HG03575 (cell line): ENCODE results near the gene TEKTIP1.

Experiments
- ATAC-seq: cut with Tn5 transposase; IDR thresholded peaks from one replicate; pipeline ENCODE4 v1.9.1; 2021; ENCODE audit not compliant: unreplicated experiment, insufficient number of reproducible peaks, low FRiP score; ENCODE audit errors: extremely low read depth

TEKTIP1 gene

DNA sequence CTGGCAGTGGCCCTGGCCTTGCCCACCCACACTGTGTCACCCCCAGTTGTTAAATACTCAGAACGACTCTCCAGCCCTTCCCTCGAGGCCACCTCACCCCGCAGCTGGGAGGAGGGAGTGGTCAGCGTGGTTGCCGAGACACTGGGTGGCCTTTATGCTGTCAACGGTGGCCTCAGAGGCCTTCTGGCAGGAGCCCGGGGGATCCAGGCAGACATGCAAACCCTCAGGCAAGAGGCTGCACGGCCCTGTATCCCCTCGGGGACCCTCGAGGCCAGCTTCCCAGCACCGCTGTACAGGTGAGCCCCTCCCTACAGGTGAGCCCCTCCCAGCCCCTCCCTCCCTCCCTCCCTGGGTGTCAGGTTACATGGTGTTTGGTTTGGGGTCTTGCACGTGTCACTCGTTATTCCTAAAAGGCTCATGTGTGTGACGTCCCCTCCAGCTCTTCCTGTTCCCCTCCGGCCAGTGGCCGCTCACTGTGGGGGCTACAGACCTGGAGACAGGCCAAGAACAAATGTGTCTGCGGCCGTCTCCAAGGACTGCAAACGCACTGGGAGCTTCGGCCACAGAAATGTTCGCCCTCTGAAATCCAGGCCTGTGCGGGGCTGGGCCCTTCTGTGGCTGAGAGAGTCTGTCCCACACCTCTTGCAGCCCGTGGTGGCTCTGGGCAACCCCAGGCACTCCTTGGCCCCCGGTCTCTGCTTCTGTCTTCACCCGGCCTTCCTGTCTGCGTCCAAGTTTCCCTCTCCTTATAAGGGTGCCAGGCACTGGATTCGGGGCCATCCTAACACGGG lies at the start of gene TEKTIP1:
TSS of gene TEKTIP1 (plus strand) at position 210 of the 791 bp plus-strand sequence. CDS start at position 214, 4 bp downstream.
- ATAC-seq, result no peak

DNA sequence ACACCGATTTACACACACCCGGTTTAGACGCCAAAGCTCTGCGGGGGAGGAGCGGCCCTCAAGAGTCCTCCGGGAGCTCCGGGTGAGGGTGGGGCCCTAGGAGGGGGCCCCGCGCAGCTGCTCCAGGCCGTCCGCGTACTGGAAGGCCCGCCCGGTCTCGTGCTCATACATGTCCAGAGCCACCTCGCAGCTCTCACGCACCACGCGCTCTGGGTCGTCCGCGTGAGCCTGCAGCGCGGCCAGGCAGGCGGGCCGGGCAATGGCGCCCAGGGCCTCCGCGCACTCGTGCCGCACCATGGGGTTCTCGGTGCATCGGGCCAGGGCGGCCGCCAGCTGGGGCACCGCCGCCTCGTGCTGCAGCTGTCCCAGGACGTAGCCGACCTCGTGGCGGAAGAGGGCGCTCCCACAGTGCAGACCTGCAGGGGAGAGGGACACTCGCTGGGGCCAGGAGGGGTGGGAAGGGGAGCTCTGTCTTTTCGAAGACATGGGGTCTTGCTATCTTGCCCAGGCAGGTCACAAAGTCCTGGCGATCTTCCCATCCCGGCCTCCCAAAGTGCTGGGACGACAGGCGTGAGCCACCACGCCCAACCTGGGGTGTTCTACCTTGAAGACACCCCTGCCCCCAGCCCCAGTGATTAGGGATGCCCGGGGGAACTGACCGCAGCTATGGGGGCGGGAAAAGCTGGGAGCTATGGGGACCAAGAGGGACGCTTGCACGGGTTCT lies 47.4 kb upstream of the TEKTIP1 start:
- ATAC-seq, result no peak

DNA sequence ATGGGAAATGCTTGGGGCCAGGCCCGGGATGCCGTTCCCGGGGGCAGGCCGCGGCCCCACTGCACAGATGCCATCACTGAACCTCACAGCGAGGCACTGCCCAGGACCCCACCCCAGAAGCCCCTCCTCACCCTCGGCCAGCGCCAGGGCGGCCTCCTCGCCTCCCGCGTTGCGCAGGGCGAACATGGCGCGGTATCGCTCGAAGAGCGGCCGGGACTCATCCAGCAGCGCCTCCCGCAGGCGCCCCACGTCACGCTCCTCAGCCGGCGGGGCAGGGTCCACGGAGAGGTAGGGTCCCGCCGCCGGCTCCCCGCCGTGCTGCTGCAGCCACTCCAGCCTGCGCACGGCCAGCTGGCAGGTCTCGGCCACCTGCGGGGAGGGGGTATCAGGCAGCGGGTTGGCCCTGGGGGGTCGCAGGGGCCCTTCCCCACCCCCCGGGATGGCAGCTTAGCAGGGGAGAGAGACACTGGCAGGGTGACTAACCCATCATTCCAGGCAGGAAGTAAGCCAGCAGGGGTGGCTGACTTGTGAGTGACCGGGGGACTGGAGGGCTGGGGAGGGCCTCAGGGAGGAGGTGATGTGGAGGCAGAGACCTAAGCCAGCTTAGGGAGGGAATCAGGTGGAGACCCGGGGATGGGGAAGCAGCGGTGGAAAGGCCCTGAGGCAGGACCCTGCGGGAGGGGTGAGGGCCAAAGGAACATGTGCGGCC lies 46.7 kb upstream of the TEKTIP1 start:
- no peak for ATAC-seq

DNA sequence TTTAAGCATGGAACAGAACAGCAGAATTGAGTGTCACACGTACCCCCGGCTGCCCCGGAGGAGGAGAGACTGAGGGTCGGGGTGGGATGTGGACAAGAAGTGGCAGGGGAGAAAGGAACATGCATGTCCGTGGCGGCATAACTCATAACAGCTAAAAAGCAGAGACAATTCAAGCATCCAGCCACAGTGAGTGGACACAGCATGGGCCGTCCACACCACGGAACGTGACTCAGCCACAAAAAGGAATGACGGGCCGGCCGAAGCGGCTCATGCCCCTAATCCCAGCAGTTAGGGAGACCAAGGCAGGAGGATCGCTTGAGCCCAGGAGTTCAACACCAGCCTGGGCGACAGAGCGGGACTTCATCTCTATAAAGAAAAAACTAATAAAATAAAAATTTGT lies 46.1 kb upstream of the TEKTIP1 start:
- ATAC-seq, result no peak

DNA sequence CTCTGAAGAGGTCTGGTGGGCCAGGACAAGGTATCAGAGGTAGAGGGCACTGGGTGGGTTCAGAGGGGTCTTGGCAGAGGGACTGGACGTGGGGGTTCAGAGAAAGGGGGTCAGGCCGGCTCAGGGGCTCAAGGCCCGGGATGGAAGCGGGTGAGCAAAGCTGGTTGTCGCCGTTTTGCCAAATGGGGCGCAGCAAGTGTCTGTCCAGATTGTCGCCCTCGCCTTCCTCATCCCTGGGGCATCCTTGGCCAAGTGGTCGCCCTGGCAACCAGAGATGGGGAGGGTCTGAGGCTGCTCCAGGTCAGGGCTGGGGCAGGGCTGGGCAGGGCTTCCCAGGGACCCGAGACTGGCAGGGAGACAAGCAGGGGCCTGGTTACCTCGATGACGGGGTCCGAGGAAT lies 45.3 kb upstream of the TEKTIP1 start:
- ATAC-seq, result no peak

DNA sequence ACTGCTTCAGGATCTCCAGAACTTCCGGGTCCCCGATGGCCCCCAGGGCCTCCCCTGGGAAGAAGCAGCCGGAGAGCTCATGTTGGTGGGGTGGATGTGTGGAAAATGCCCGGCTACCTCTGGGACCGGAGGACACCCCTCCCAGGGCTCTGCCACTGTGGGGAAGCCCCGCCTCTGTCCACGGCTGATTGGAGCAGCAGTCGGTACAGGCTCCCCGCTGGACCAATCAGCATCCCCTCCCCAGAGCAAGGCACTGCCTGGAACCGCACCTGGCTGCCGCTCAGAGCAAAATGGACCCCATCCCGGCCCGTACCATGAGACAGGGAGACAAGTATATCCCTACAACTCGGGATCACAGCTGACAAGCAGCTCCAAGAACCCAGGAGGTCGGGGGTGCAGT lies 44.9 kb upstream of the TEKTIP1 start:
- no peak for ATAC-seq

DNA sequence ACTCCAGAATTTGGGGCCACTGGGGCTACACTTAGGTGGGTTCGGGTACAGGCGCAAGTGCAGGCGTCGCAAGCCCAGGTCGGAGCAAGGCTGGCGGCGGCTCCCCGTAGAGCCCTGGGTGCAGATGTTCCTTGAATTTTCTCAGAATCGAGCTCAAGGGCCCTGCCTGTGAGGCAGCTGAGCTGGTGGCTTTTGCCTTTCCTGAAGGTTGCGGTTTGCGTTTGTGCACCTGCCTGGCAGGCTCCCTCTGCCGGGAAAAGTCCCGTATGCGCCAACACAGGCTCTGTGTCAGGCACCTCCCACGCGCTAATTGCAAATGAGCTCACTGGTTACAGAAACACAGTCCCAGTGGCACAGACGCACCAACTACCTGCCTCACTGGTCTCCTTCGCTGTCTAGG lies 44.4 kb upstream of the TEKTIP1 start:
- no peak for ATAC-seq

DNA sequence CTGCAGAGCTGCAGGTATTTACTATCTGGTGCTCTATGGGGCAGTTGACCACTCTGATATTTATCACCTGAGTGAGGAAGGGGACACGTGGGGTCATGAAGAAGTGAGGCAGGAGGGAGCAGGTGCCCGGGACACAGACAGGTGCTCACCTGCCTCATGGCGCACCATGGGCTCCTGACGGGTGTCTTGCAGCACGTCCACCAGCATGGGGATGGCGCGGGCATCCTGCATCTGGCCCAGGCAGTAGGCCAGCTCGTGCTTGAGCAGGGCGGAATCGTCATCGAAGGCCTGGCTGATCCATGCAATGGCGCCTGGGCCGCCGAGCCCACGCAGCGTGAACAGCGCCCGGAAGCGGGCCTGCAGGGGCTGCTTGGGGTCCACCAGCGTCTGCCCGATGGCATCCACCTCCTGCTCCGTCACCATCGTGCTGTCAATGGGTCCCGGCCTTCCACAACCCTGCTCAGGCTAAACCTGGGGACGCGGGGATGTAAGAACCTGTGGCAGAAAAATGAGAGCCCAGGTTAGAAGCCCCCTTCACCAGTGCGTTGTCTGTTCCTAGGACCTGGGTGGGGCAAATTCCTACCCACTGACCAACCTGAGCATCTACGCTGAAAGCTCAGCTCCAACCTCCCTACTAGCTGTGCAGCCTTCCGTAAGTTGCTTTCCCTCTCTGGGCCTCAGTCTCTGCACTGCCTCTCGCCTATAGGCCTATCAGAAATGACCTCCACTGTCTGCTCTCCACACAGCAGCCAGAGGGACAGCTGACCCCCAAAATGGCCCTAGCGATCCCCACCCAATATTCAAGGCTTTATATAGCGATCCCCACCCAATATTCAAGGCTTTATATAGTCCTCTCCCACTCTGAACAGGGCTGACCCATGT lies 42.3 kb upstream of the TEKTIP1 start:
- no peak for ATAC-seq

DNA sequence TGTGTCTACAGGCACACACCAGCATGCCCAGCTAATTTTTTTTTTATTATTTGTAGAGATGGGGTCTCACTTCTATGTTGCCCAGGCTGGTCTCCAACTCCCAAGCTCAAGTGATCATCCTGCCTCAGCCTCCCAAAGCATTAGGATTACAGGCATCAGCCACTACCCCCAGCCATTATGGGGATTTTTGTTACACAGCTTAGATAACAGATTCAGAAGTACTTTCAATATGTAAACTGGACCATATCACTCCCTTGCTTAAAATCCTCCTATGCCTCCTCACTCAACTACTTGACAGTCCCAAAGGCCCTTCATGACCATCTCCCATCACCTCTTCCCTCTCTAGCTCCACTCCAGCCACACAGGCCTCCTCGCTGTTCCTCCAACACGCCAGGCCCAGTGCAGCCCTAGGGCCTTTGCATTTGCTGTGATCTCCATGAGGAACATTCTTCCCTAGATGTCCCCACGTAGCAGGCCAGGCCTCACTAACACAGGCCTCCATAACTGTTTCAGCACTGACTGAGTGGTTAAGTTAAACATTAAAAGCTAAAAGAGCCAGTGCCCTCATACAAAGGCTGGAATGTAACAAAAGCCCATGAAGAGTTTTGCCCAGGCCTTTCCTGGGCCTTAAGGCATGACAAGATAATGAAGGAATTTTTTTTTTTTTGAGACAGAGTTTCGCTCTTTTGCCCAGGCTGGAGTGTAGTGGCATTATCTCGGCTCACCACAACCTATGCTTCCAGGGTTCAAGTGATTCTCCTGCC lies 41.0 kb upstream of the TEKTIP1 start:
- ATAC-seq, result no peak

DNA sequence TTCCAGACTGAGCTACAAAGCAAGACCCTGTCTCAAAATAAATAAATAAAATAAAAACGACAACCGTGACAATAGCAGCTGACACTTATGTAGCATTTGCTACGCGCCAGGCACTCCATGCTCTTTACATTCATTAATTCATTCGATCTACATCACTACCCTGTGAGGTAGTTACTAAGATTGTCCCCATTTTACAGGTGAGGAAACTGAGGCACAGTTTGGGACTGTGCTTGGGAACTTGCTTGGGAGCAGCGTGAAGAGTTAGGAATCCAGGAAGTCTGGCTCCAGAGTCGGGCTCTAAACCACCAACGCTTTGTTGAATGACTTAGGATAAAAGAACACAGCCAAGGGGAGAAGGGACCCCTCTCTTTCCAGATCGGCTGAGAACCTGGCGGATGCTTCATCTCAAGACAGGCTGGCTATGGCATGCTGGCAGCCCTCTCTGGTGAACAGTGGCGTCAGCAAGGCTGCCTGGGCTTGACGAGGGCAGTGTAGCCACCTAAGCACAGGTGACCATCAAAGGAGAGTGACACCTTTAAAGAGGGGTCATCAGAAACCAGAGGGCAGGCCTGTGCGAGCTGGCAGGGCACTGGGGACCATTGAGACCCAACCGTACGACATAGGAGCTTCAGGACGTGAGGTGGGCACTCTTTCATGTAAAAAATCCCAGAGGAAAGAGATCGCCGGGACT lies 39.1 kb upstream of the TEKTIP1 start:
- no peak for ATAC-seq

DNA sequence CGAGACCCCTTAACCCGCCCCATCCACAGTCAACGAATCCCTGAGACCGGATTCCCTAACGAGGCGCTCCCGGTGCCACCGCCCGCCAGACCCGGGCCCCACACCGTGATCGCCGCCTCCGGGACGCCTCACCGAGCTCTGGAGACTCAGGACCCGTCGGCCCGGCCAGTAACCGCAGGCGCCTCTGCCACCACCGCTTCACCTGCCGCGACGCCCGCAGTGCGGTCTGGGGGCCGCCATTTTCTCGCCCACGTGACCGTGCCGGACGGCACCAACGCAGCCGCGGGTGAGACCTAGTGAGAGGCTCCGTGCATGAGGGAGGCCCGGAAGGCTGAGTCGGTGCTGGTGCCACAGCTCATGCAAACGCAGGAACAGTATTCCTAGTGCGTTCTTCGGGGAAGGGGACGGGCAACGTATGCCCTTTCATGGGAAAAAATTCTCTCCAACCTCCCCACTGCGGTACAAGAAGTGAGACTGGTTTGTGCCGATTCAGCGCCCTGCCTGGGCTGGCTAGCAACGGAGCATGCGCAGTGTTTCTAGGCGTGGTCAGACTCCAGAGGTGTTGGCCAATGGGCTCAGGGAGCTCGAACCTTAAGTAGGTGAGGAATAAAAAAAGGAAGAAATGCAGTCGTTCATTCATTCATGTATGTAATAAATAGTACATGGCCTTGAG lies 38.4 kb upstream of the TEKTIP1 start, which contains the start of gene DOHH:
TSS of gene DOHH (minus strand) at position 246 of the 673 bp plus-strand sequence. CDS start 3,860 bp downstream, outside the sequence.
- ATAC-seq, result peak; percentile 64

DNA sequence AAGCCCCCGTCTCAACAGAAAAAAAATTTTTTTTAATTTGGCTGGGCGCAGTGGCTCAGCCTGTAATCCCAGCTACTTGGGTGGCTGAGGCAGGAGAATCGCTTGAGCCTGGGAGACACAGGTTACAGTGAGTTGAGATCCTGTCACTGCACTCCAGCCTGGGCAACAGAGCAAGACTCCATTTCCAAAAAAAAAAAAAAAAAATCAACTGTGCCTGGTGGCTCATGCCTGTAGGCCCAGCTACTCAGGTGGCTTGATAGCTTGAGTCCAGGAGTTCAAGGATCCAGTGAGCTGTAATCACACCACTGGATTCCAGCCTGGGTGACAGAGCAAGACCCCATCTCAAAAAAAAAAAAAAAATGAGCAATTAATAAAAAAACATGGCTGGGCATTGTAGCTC lies 37.2 kb upstream of the TEKTIP1 start:
- no peak for ATAC-seq

DNA sequence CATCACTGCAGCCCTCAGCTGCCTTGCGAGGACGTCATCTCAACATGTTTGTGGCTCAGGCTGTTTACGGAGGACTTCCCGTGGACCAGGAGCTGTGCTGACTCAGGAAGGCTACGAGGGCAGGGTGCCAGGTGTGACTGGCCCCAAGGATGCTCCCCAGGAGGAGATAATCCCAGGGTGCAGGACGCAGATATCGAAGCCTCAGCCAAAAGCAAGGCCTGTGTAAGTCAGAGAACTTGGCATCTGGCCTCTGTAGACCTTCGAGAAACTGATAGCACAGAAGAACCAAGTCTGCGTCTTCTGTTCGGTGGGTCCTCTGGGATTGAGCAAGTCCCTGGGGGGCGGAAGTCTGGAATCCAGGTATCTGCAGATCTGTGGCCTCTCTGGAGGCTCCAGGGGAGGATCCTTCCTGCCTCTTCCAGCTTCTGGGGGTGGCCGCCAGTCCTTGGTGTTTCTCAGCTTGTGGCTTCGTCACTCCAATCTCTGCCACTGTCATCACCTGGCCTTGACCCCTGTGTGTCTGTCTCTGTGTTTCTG lies 35.9 kb upstream of the TEKTIP1 start:
- no peak for ATAC-seq

DNA sequence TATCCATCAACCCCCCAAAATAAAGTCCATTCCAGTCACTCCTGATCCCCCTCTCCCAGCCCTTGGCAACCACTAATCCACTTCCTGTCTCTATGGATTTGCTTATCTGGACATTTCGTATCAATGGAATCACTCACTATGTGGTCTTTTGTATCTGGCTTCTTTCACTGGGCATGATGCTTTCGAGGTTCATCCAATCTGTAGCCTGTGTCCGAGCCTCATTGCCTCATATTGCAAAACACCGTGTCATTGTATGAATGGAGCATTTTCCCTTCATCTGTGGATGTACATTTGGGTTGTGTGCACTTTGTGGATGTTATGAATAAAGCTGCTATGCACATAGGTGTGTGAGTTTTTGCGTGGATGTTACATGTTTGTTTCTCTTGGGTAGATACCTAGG lies 34.2 kb upstream of the TEKTIP1 start:
- no peak for ATAC-seq

DNA sequence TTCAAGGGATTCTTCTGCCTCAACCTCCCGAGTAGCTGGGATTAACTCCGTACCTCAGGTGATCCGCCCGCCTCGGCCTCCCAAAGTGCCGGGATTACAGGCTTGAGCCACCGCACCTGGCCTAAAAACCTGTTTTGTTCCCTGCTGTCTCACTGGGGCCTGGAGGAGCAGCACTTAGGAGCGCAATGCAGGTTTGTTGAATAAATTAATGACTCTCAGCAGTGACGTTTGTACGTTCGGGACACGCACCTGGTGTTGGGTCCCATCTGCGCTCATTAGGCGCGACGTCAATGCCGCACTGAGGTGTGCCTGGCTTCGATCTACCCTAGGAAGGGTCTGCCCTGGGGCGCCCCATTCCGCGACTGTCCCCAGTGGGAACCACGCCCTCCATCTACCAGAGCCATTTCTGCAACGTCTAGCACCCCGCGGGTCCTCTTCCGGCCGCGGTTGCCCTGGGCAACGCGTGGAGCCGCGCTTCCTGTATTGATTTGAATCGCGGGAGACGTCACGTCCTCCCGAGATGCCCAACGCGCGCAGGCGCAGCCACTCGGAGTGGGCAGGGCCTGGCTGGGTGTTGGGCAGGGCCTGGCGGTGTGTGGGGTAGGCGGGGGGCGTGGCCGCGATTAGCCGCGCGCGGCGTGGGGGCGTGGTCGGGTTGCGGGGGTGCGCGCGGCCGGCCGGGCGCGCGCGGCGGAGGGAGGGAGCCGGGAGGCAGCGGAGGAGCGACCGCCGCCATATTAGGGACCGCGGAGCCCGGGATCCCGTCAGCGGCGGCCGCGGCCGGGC lies 33.2 kb upstream of the TEKTIP1 start, which contains the start of gene FZR1:
TSS of gene FZR1 (plus strand) at position 714 of the 786 bp plus-strand sequence. CDS start 16,679 bp downstream, outside the sequence.
- ATAC-seq, result peak; percentile 52
